ENCODE results near the gene PLEKHA1. TPM values are rescaled to one million over a fixed set of nuclear protein-coding genes. Genes with fewer than 3 reads are reported as not detected.

Gene PLEKHA1
- polyA plus RNA-seq, 1 of the 3 experiments (the other 2 are of a cell fraction), result 8.4 TPM

GRCh38 chr10:122363311-122363710 is 11.2 kb upstream of the PLEKHA1 start:
- H3K4me2 ChIP-seq, result no peak overlapping the region
- H3K4me1 ChIP-seq (ENCODE audit: control insufficient read depth in 1 of 2, insufficient read depth in 2 of 2, low read depth in 1 of 2, low read length in 1 of 2), result no peaks in the 10 kb centered on the region
- H2AFZ ChIP-seq (ENCODE audit: low read depth), result no peak overlapping the region
- ChIA-PET POLR2A (no interaction called here), CTCF (no interaction called here)
- WGBS (ENCODE audit: low lambda C conversion rate), result 78% methylated on average over 2 of the region's 2 CpGs
- no peak overlapping the region for H3K4me3 ChIP-seq (ENCODE audit: low read depth in 2 of 2, low read length in 1 of 2)
- H3K9ac ChIP-seq, result no peak overlapping the region
- H3K9me3 ChIP-seq, result no peaks in the 10 kb centered on the region
- no peaks in the 10 kb centered on the region for H3K79me2 ChIP-seq (ENCODE audit: insufficient read depth)
- no peaks in the 10 kb centered on the region for H3K36me3 ChIP-seq (replicated peaks in 1 of 2; ENCODE audit: control insufficient read depth in 1 of 2, insufficient read depth in 2 of 2, low read length in 1 of 2)
- TF ChIP-seq MEF2A (IDR thresholded peaks at IDR 0.05; ENCODE audit: borderline replicate concordance, low read depth) (no peak), MXI1 (IDR thresholded peaks at IDR 0.05; ENCODE audit: low read depth, low read length) (no peak), JUND (IDR thresholded peaks at IDR 0.05) (no peak), TCF12 (IDR thresholded peaks at IDR 0.05) (no peak), FOXM1 (IDR thresholded peaks at IDR 0.05; ENCODE audit: low read depth) (no peak), CTCF (IDR thresholded peaks at IDR 0.05) (no peak), MAX (IDR thresholded peaks at IDR 0.05; ENCODE audit: low read depth) (no peak), YY1 (IDR thresholded peaks at IDR 0.05; ENCODE audit: low read depth) (no peak), IRF3 (IDR thresholded peaks at IDR 0.05; ENCODE audit: low read depth, low read length) (no peak), NFIC (IDR thresholded peaks at IDR 0.05; ENCODE audit: borderline replicate concordance) (no peak)
- no peaks in the 10 kb centered on the region for H3K9me2 ChIP-seq
- no peaks in the 10 kb centered on the region; the same call in 1 of the 2 replicates for H3K27me3 ChIP-seq (ENCODE audit: insufficient read depth)
- DNase-seq, result no peak
- no peaks in the 10 kb centered on the region for H4K20me1 ChIP-seq (ENCODE audit: insufficient read depth)
- no peak overlapping the region for H3K27ac ChIP-seq (ENCODE audit: low read depth in 2 of 2, low read length in 1 of 2)
- no peaks in the 10 kb centered on the region for H3F3A ChIP-seq (replicated peaks; ENCODE audit: insufficient read depth)

GRCh38 chr10:122363722-122364463 is 10.6 kb upstream of the PLEKHA1 start:
- no peak for TF ChIP-seq NFIC (IDR thresholded peaks at IDR 0.05; ENCODE audit: borderline replicate concordance)
- no peak for TF ChIP-seq NRF1 (IDR thresholded peaks at IDR 0.05; ENCODE audit: low read depth, low read length)
- no peak for TF ChIP-seq MXI1 (IDR thresholded peaks at IDR 0.05; ENCODE audit: low read depth, low read length)
- no peak for TF ChIP-seq SIN3A (IDR thresholded peaks at IDR 0.05; ENCODE audit: borderline replicate concordance, low read depth, low read length)
- no peak for TF ChIP-seq FOSL2 (IDR thresholded peaks at IDR 0.05; ENCODE audit: borderline replicate concordance, low read depth)
- no peak for TF ChIP-seq MAX (IDR thresholded peaks at IDR 0.05; ENCODE audit: low read depth)
- TF ChIP-seq MEF2A (IDR thresholded peaks at IDR 0.05; ENCODE audit: borderline replicate concordance, low read depth), result no peak
- TF ChIP-seq FOXM1 (IDR thresholded peaks at IDR 0.05; ENCODE audit: low read depth), result no peak
- H3K79me2 ChIP-seq (ENCODE audit: insufficient read depth), result no peaks in the 10 kb centered on the region
- no peak overlapping the region for H3K9ac ChIP-seq
- no peaks in the 10 kb centered on the region for H3F3A ChIP-seq (replicated peaks; ENCODE audit: insufficient read depth)
- H4K20me1 ChIP-seq (ENCODE audit: insufficient read depth), result no peaks in the 10 kb centered on the region
- H3K27ac ChIP-seq (ENCODE audit: low read depth in 2 of 2, low read length in 1 of 2), result no peak overlapping the region
- no peaks in the 10 kb centered on the region for H3K9me3 ChIP-seq
- CTCF ChIA-PET, result no interaction called here
- no peak overlapping the region for H3K4me3 ChIP-seq (ENCODE audit: low read depth in 2 of 2, low read length in 1 of 2)
- H3K9me2 ChIP-seq, result no peaks in the 10 kb centered on the region
- no peaks in the 10 kb centered on the region for H3K4me1 ChIP-seq (ENCODE audit: control insufficient read depth in 1 of 2, insufficient read depth in 2 of 2, low read depth in 1 of 2, low read length in 1 of 2)
- POLR2A ChIA-PET, result no interaction called here
- H3K27me3 ChIP-seq (ENCODE audit: insufficient read depth), result no peaks in the 10 kb centered on the region; the same call in 1 of the 2 replicates
- no peak for DNase-seq
- no peak overlapping the region for H3K4me2 ChIP-seq
- no peak overlapping the region for H2AFZ ChIP-seq (ENCODE audit: low read depth)
- WGBS (ENCODE audit: low lambda C conversion rate), result 46% methylated on average over 6 of the region's 6 CpGs
- H3K36me3 ChIP-seq (replicated peaks in 1 of 2; ENCODE audit: control insufficient read depth in 1 of 2, insufficient read depth in 2 of 2, low read length in 1 of 2), result no peaks in the 10 kb centered on the region
